WTC11 (cell line): ENCODE results near the gene RETREG3.

Experiments used
- ATF1 ChIP-seq: sonication (generic); formaldehyde crosslinking; IDR thresholded peaks from 2 replicates; pipeline ENCODE4 v1.8.1; 2023; ENCODE audit warnings: mild to moderate bottlenecking, moderate library complexity, missing genetic modification reagents
- CTCF ChIP-seq: fragments of 200-600 bp; IDR thresholded peaks from 2 replicates; pipeline ENCODE4 v1.8.0; 2022; ENCODE audit warnings: antibody characterized with exemption
- ETV6 ChIP-seq: sonication (generic); formaldehyde crosslinking; IDR thresholded peaks from 2 replicates; pipeline ENCODE4 v1.8.1; 2022; ENCODE audit warnings: mild to moderate bottlenecking, missing genetic modification reagents
- HMGA2 ChIP-seq: fragments of 250-450 bp; sonication (Bioruptor Pico); IDR thresholded peaks from 2 replicates; pipeline ENCODE4 v1.4.0; 2021; ENCODE audit warnings: mild to moderate bottlenecking, moderate library complexity
- SP1 ChIP-seq: sonication (generic); formaldehyde crosslinking; conservative IDR thresholded peaks from 2 replicates; pipeline ENCODE4 v1.8.1; 2022; ENCODE audit warnings: missing genetic modification reagents
- USF1 ChIP-seq: sonication (generic); formaldehyde crosslinking; IDR thresholded peaks from 2 replicates; pipeline ENCODE4 v1.8.0; 2022; ENCODE audit warnings: mild to moderate bottlenecking, missing genetic modification reagents
- USF2 ChIP-seq: sonication (generic); formaldehyde crosslinking; IDR thresholded peaks from 2 replicates; pipeline ENCODE4 v1.8.1; 2023; ENCODE audit warnings: mild to moderate bottlenecking, missing genetic modification reagents, moderate library complexity
- ZNF121 ChIP-seq: sonication (generic); formaldehyde crosslinking; IDR thresholded peaks from 2 replicates; pipeline ENCODE4 v1.8.0; 2023; ENCODE audit warnings: missing genetic modification reagents

- TF ChIP-seq CTCF = no peak
- no peak; the same call in 1 of the 2 replicates for TF ChIP-seq USF2
- TF ChIP-seq ZNF121 (CRISPR knock-in tag) = no peak
- no peak for TF ChIP-seq ATF1 (CRISPR knock-in tag)
- peak; percentile 82 for TF ChIP-seq ETV6
- TF ChIP-seq SP1 = peak; percentile 68
- TF ChIP-seq HMGA2 (CRISPR knock-in tag) = no peak
- TF ChIP-seq USF1 (CRISPR knock-in tag) = no peak
These were observed 31.5 kb downstream of the RETREG3 start, which contains the start of gene PSMC3IP for GRCh38 chr17:42577532-42578281.
